IMR-90 (cell line): ENCODE measurements around the gene TOMM20. TPM values are rescaled to one million over a fixed set of nuclear protein-coding genes. Genes with fewer than 3 reads are reported as not detected.
A peak's percentile ranks its signal among the peaks of the same experiment; 100 is the strongest.

Source experiments
- ATAC-seq: fragments of 200-7000 bp; cut with Tn5 transposase; 2 replicates; pipeline ENCODE4 v1.9.1; 2020; ENCODE audit warnings: low read depth, mild to moderate bottlenecking, moderate library complexity
- BruUV-seq: library from RNA; stranded (reverse); fragments of 400-500 nt; replicated peaks from 2 replicates; lab custom pipeline; 2021; lab: Mats Ljungman, UMichigan
- CTCF ChIA-PET: fragments of 300-600 bp; formaldehyde crosslinking; extraction: SDS; loops from one replicate; lab custom pipeline; 2021; ENCODE audit warnings: antibody characterized with exemption; lab: Yijun Ruan, JAX
- POLR2A ChIA-PET: fragments of 300-600 bp; sonication (Branson Sonifier 250); formaldehyde crosslinking; loops from one replicate; lab custom pipeline; 2022; ENCODE audit warnings: antibody characterized with exemption; ENCODE audit not compliant: unreplicated experiment; lab: Charles Lee
- DNase-seq: peaks from one replicate; pipeline ENCODE4 v3.0.0; 2013
- H2AFZ ChIP-seq: replicated peaks from 2 replicates; pipeline ENCODE3; 2013; ENCODE audit warnings: low read length, mild to moderate bottlenecking; ENCODE audit not compliant: poor library complexity
- H2AK5ac ChIP-seq: 2 replicates; pipeline ENCODE4 v1.6.1; 2013; ENCODE audit warnings: low read depth, low read length, inconsistent platforms
- H2AK9ac ChIP-seq: replicated peaks from 2 replicates; pipeline ENCODE3; 2013; ENCODE audit warnings: mild to moderate bottlenecking, low read depth, low read length, moderate library complexity; ENCODE audit not compliant: poor library complexity
- H2BK120ac ChIP-seq: 2 replicates; pipeline ENCODE4 v1.6.1; 2013; ENCODE audit warnings: low read depth, low read length, inconsistent platforms
- H2BK15ac ChIP-seq: 3 replicates; pipeline ENCODE4 v1.6.1; 2013; ENCODE audit warnings: low read depth, low read length, inconsistent platforms
- H2BK20ac ChIP-seq: 2 replicates; pipeline ENCODE4 v1.6.1; 2013; ENCODE audit warnings: low read depth, mild to moderate bottlenecking, inconsistent platforms, low read length, moderate library complexity
- H2BK5ac ChIP-seq: 2 replicates; pipeline ENCODE4 v1.6.1; 2013; ENCODE audit warnings: mild to moderate bottlenecking, low read depth, low read length, inconsistent platforms; ENCODE audit not compliant: poor library complexity, severe bottlenecking
- H3K14ac ChIP-seq: replicated peaks from 2 replicates; pipeline ENCODE4 v1.6.1; 2013; ENCODE audit warnings: low read depth, low read length, inconsistent platforms
- H3K18ac ChIP-seq: 2 replicates; pipeline ENCODE4 v1.6.1; 2013; ENCODE audit warnings: low read depth, low read length, control low read depth
- H3K23ac ChIP-seq: 2 replicates; pipeline ENCODE4 v1.6.1; 2013; ENCODE audit warnings: low read depth, low read length, inconsistent platforms
- H3K27ac ChIP-seq: 2 replicates; pipeline ENCODE4 v1.5.1; 2013; ENCODE audit warnings: mild to moderate bottlenecking, control low read depth, low read length; ENCODE audit not compliant: insufficient read depth
- H3K27me3 ChIP-seq: 2 replicates; pipeline ENCODE4 v1.6.1; 2013; ENCODE audit warnings: low read length; ENCODE audit not compliant: control insufficient read depth, insufficient read depth
- H3K36me3 ChIP-seq: 2 replicates; pipeline ENCODE4 v1.6.1; 2013; ENCODE audit warnings: low read length, mixed read lengths; ENCODE audit not compliant: control insufficient read depth, insufficient read depth
- H3K4ac ChIP-seq: 2 replicates; pipeline ENCODE4 v1.6.1; 2013; ENCODE audit warnings: low read depth, low read length, inconsistent platforms
- H3K4me1 ChIP-seq: 2 replicates; pipeline ENCODE4 v1.6.1; 2013; ENCODE audit warnings: low read length, mixed read lengths; ENCODE audit not compliant: control insufficient read depth, insufficient read depth
- H3K4me2 ChIP-seq: 2 replicates; pipeline ENCODE4 v1.6.1; 2013; ENCODE audit warnings: low read depth, mild to moderate bottlenecking, control low read depth, low read length, moderate library complexity
- H3K4me3 ChIP-seq: 2 replicates; pipeline ENCODE4 v1.5.1; 2013; ENCODE audit warnings: low read depth, mild to moderate bottlenecking, control low read depth, low read length, moderate library complexity; ENCODE audit not compliant: insufficient read depth
- H3K56ac ChIP-seq: 2 replicates; pipeline ENCODE4 v1.6.1; 2013; ENCODE audit warnings: low read length, inconsistent platforms; ENCODE audit not compliant: insufficient read depth; ENCODE audit errors: extremely low read depth
- H3K79me1 ChIP-seq, 2 experiments: 2 replicates each; pipeline ENCODE4 v1.6.1; 2013; ENCODE audit warnings: low read length in 2 of 2, inconsistent platforms in 1 of 2, low read depth in 1 of 2
- H3K9ac ChIP-seq: 2 replicates; pipeline ENCODE4 v1.6.1; 2013; ENCODE audit warnings: low read depth, low read length, control low read depth
- H3K9me1 ChIP-seq: 2 replicates; pipeline ENCODE4 v1.6.1; 2013; ENCODE audit warnings: low read length, inconsistent platforms; ENCODE audit not compliant: insufficient read depth
- H3K9me3 ChIP-seq: 2 replicates; pipeline ENCODE4 v1.6.1; 2013; ENCODE audit warnings: low read length; ENCODE audit not compliant: control insufficient read depth, insufficient read depth
- H4K20me1 ChIP-seq: 2 replicates; pipeline ENCODE4 v1.6.1; 2013; ENCODE audit warnings: low read length, inconsistent platforms; ENCODE audit not compliant: insufficient read depth
- H4K5ac ChIP-seq: 2 replicates; pipeline ENCODE4 v1.6.1; 2013; ENCODE audit warnings: mild to moderate bottlenecking, low read depth, low read length, control low read depth
- H4K8ac ChIP-seq, 2 experiments: 2 replicates each; pipeline ENCODE4 v1.6.1; 2013; ENCODE audit warnings: low read depth in 2 of 2, low read length in 2 of 2, control low read depth in 1 of 2, inconsistent platforms in 1 of 2
- H4K91ac ChIP-seq: 2 replicates; pipeline ENCODE4 v1.6.1; 2013; ENCODE audit warnings: low read depth, low read length, inconsistent platforms; ENCODE audit not compliant: insufficient read depth
- CEBPB ChIP-seq: IDR thresholded peaks from 2 replicates; pipeline ENCODE4 v1.6.1; 2012; ENCODE audit warnings: low read depth, low read length, improper control_type of control experiment
- FOS ChIP-seq: fragments of 150-350 bp; IDR thresholded peaks from 2 replicates; pipeline ENCODE4 v1.6.1; 2016; ENCODE audit warnings: low read depth, low read length
- RFX5 ChIP-seq: IDR thresholded peaks from 2 replicates; pipeline ENCODE4 v1.8.0; 2012; ENCODE audit warnings: low read depth, mild to moderate bottlenecking, low read length, moderate library complexity
- WGBS, 2 experiments: methylation state at CpG; one replicate each; pipeline versions ENCODE4 v1.1.5 to v1.1.7; 2013; ENCODE audit warnings: missing lambda C conversion rate in 2 of 2; ENCODE audit not compliant: insufficient read length in 1 of 2; ENCODE audit errors: extremely low coverage in 2 of 2; 5-methylcytosine and 5-hydroxymethylcytosine counted together
- dilution Hi-C: fragments of 300-500 bp; cut with HindIII; formaldehyde crosslinking; loops from one replicate; pipeline ENCODE4 v1.14.3; 2018; ENCODE audit warnings: low sequenced_read_pairs; ENCODE audit not compliant: unreplicated experiment
- in situ Hi-C: fragments of 300-500 bp; cut with MboI; formaldehyde crosslinking; loops from 3 replicates; pipeline ENCODE4 v1.14.3; 2019; ENCODE audit warnings: low sequenced_read_pairs, inconsistent platforms, mixed read lengths
- intact Hi-C: fragments of 100-400 bp; cut with micrococcal nuclease; formaldehyde crosslinking; loops from 2 replicates; pipeline ENCODE4 v1.10.0; 2022
- polyA plus RNA-seq, 3 experiments: library from polyadenylated mRNA; depleted of rRNA; stranded (reverse); fragments of >200 nt; gene quantifications; 2 replicates each; pipeline ENCODE4 v1.2.3, GENCODE V29; 2012; ENCODE audit warnings: low replicate concordance in 1 of 3
- total RNA-seq: library from RNA; depleted of rRNA; stranded (reverse); fragments of >200 nt; gene quantifications from 2 replicates; pipeline ENCODE4 v1.2.3, GENCODE V29; 2012

Gene TOMM20
- total and polyA plus RNA-seq, 2 of the 4 experiments (the other 2 are of a cell fraction): 75.3 to 84.4 TPM

DNA sequence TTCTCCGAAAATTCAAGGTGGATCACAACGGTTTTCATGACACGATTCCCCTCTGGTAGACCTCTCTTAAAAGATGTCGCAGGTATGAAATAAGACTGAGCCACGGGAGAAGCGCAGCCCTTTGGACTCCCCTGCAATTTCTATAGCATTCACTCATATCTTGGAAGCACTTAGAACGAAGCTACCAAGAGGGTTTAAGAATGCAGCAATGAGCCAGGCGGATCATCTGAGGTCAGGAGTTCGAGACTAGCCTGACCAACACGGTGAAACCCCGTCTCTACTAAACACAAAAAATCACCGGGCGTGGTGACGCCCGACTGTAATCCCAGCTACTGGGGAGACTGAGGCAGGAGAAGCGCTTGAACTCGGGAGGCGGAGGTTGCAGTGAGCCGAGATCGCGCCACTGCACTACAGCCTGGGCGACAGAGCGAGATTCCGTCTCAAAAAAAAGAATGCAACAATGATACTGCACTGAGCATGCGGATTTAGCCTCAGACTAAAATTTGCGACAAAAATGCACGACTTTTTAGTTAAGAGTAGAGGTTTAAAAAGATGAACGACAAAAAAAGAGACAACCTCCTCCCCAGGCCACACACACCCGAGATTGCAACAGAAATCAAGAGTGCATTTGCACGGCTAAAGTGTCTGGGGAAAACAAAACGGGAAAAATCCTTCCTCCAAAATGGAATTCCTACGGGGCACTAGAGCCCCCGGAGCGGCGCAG is 743 bp downstream of the TOMM20 start:
- ChIA-PET CTCF (no interaction called here), POLR2A (interaction anchor here (0.5 to 0.7 kb wide), 2 partner anchors 31 to 1451 kb away, joined by 3 read pairs; no protein-coding TSS in a partner anchor)
- Histone ChIP-seq H4K91ac (peak overlapping the region; percentile 78; the same call in 1 of the 2 replicates), H2AFZ (peak overlapping the region; percentile 97), H3K4me3 (peak overlapping the region; percentile 73), H4K8ac (peak overlapping the region; percentile 54 to 93; a peak in 3 of 4 replicates), H2BK5ac (peak overlapping the region; percentile 82), H3K9me3 (no peaks in the 10 kb centered on the region), H3K27ac (peak overlapping the region; percentile 87), H3K9me1 (no peaks in the 10 kb centered on the region; the same call in 1 of the 2 replicates), H3K18ac (no peak overlapping the region; the same call in 1 of the 2 replicates), H4K20me1 (peaks cover 51% of the 10 kb centered on the region), H4K5ac (peak overlapping the region; percentile 35), H3K27me3 (no peaks in the 10 kb centered on the region), H3K79me1 (peaks cover 0 to 16% of the 10 kb centered on the region in 2 experiments; a peak in 2 of 4 replicates), H3K56ac (peak overlapping the region; percentile 78), H2AK5ac (peak overlapping the region; percentile 36), H2BK20ac (no peak overlapping the region), H3K4me2 (peak overlapping the region; percentile 99), H3K23ac (peak overlapping the region; percentile 87), H3K4ac (peak overlapping the region; percentile 88), H3K36me3 (peaks cover 9% of the 10 kb centered on the region), H2AK9ac (peak overlapping the region; percentile 96), H2BK15ac (no peak overlapping the region), H3K9ac (peak overlapping the region; percentile 88), H3K14ac (peak overlapping the region; percentile 86), H2BK120ac (no peak overlapping the region), H3K4me1 (0 out of 2 replicates have a peak, but pooled peaks cover 1% of the 10 kb centered on the region)
- no peak for TF ChIP-seq RFX5
- TF ChIP-seq FOS: no peak
- TF ChIP-seq CEBPB: no peak
- TSS peak; percentile 55 for BruUV-seq
- in situ Hi-C loops: no loop called here
- dilution Hi-C loops: no loop called here
- no peak for ATAC-seq
- DNase-seq: no peak
- WGBS, 2 experiments: 0% methylated on average over 4 of the region's 35 CpGs; no CpG with 5 or more reads in 1 of the 2 experiments
- intact Hi-C loops: no loop called here
